K562 (cell line): ENCODE measurements around the gene WNK2.

Source experiments
- BCL6 ChIP-seq: fragments of 250-450 bp; sonication (Bioruptor Pico); IDR thresholded peaks from 2 replicates; pipeline ENCODE4 v1.4.0; 2020
- ETV1 ChIP-seq: fragments of 450-650 bp; conservative IDR thresholded peaks from 2 replicates; pipeline ENCODE4 v1.6.1; 2016; ENCODE audit warnings: missing genetic modification characterization, control low read depth, low read depth, missing compliant biosample characterization
- SP2 ChIP-seq: IDR thresholded peaks from 2 replicates; pipeline ENCODE4 v1.6.1; 2011; ENCODE audit warnings: mild to moderate bottlenecking, low read depth, low read length, moderate library complexity; ENCODE audit not compliant: poor library complexity, severe bottlenecking; ENCODE audit errors: extremely low read depth
- XRCC5 ChIP-seq: fragments of 200-400 bp; formaldehyde crosslinking; IDR thresholded peaks from 2 replicates; pipeline ENCODE4 v1.6.1; 2017; ENCODE audit warnings: low read depth, mild to moderate bottlenecking, low read length
- ZNF445 ChIP-seq: fragments of 250-450 bp; sonication (Bioruptor Pico); IDR thresholded peaks from 2 replicates; pipeline ENCODE4 v1.4.0; 2020; ENCODE audit warnings: low read depth, mild to moderate bottlenecking, moderate library complexity
- TF ChIP-seq, protein P1 (sequence below): fragments of 250-450 bp; sonication (Bioruptor Pico); IDR thresholded peaks from 2 replicates; pipeline ENCODE4 v1.9.0; 2021; ENCODE audit warnings: mild to moderate bottlenecking, inconsistent platforms

DNA sequence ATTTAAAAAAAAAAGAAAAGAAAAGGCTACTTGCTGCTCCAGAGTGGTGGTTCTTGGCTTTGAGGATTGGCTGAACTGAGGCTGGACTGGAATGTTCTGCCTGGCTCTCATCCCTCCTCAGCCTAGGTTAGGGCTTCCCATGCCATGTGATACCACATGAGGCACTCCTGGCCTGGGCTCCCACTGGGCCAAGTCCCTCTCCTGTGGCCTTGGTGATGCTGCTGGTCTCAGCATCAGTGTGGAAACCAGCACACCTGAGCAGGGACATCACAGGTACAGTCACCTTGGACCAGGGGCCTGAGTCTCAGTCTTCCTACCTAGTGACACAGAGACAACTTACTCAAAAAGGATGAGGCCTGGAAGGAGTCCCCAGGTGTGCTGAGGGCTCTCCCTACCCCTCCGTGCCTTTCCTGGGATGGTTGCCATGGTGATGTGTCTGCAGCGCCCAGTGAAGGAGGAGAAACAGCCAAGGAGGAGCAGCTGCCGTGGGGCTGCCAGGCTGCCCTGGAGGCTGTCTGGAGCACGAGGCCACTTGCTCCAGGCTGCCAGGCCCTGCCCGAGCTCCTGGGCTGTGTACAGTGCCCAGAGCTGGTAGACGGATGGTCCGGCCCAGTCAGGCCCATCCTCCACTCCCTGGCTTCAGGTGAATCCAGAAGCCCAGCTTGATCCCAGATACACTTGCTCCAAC, 71.0 kb downstream of the WNK2 start:
- no peak for TF ChIP-seq XRCC5
- TF ChIP-seq, protein P1, sequence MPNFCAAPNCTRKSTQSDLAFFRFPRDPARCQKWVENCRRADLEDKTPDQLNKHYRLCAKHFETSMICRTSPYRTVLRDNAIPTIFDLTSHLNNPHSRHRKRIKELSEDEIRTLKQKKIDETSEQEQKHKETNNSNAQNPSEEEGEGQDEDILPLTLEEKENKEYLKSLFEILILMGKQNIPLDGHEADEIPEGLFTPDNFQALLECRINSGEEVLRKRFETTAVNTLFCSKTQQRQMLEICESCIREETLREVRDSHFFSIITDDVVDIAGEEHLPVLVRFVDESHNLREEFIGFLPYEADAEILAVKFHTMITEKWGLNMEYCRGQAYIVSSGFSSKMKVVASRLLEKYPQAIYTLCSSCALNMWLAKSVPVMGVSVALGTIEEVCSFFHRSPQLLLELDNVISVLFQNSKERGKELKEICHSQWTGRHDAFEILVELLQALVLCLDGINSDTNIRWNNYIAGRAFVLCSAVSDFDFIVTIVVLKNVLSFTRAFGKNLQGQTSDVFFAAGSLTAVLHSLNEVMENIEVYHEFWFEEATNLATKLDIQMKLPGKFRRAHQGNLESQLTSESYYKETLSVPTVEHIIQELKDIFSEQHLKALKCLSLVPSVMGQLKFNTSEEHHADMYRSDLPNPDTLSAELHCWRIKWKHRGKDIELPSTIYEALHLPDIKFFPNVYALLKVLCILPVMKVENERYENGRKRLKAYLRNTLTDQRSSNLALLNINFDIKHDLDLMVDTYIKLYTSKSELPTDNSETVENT (CRISPR knock-in tag), result no peak
- no peak for TF ChIP-seq BCL6
- TF ChIP-seq SP2, result no peak
- TF ChIP-seq ETV1 (tag), result no peak
- no peak for TF ChIP-seq ZNF445 (CRISPR knock-in tag)
